NB4 (cell line): ENCODE results near the gene CBFA2T3.

Source experiments
- DNase-seq: peaks from one replicate; pipeline ENCODE4 v3.0.0; 2010; ENCODE audit warnings: low read depth
- H3K4me3 ChIP-seq: one replicate; pipeline ENCODE4 v1.5.1; 2011; ENCODE audit warnings: mild to moderate bottlenecking, low read depth, low read length, moderate library complexity
- CTCF ChIP-seq: IDR thresholded peaks from one replicate; pipeline ENCODE4 v1.5.1; 2012; ENCODE audit warnings: low read depth, low read length
- MAX ChIP-seq: IDR thresholded peaks from 2 replicates; pipeline ENCODE4 v1.6.1; 2011; ENCODE audit warnings: low read depth, low read length
- MYC ChIP-seq: IDR thresholded peaks from 2 replicates; pipeline ENCODE4 v1.6.1; 2011; ENCODE audit warnings: low read depth, low read length
- POLR2A ChIP-seq: IDR thresholded peaks from 2 replicates; pipeline ENCODE4 v1.6.1; 2011; ENCODE audit warnings: mild to moderate bottlenecking; ENCODE audit not compliant: insufficient read length; ENCODE audit errors: extremely low read depth

The CBFA2T3 gene

GRCh38 chr16:88839026-88839529, 137.9 kb downstream of the CBFA2T3 start:
- no peak overlapping the region for H3K4me3 ChIP-seq
- no peak for TF ChIP-seq MAX
- peak; percentile 18 for TF ChIP-seq CTCF
- peak; percentile 64 for DNase-seq

- no peak for TF ChIP-seq MYC
- TF ChIP-seq MAX = no peak
- no peak for TF ChIP-seq CTCF
- no peak for TF ChIP-seq POLR2A
- no peak overlapping the region for H3K4me3 ChIP-seq
- no peak for DNase-seq
These were observed 138.4 kb downstream of the CBFA2T3 start for GRCh38 chr16:88838566-88838965.

- no peak for TF ChIP-seq MYC
- TF ChIP-seq CTCF = no peak
- no peak for TF ChIP-seq MAX
- TF ChIP-seq POLR2A = no peak
- no peak for DNase-seq
- no peak overlapping the region for H3K4me3 ChIP-seq
These were observed 139.2 kb downstream of the CBFA2T3 start for GRCh38 chr16:88837806-88838205.

GRCh38 chr16:88836791-88837190, 140.2 kb downstream of the CBFA2T3 start:
- DNase-seq = peak; percentile 89
- H3K4me3 ChIP-seq = no peak overlapping the region
- no peak; the same call in 1 of the 2 replicates for TF ChIP-seq MYC
- peak; percentile 55 for TF ChIP-seq MAX

- H3K4me3 ChIP-seq = no peak overlapping the region
- TF ChIP-seq POLR2A = no peak
- TF ChIP-seq MYC = no peak
- no peak for TF ChIP-seq MAX
- TF ChIP-seq CTCF = no peak
- no peak for DNase-seq
These were observed 141.2 kb downstream of the CBFA2T3 start for GRCh38 chr16:88835818-88836217.

- no peak for DNase-seq
- TF ChIP-seq MYC (no peak), MAX (no peak)
- H3K4me3 ChIP-seq = no peak overlapping the region
These were observed 141.6 kb downstream of the CBFA2T3 start for GRCh38 chr16:88835383-88835782.

GRCh38 chr16:88834670-88835069, 142.3 kb downstream of the CBFA2T3 start:
- no peak overlapping the region for H3K4me3 ChIP-seq
- TF ChIP-seq MAX (no peak), MYC (no peak), CTCF (no peak), POLR2A (no peak)
- DNase-seq = no peak
